ENCODE results near the gene ARFGAP3.
A peak's percentile ranks its signal among the peaks of the same experiment; 100 is the strongest.

ARFGAP3 gene

GRCh38 chr22:42860968-42861367 is 3.9 kb upstream of the ARFGAP3 start:
- Histone ChIP-seq H2AFZ (ENCODE audit: low read length) (no peak overlapping the region), H3K4me3 (ENCODE audit: low read length) (no peak overlapping the region), H3K27me3 (replicated peaks; ENCODE audit: insufficient read depth, low read length) (no peaks in the 10 kb centered on the region), H3K4me1 (ENCODE audit: low read length) (peaks cover 3% of the 10 kb centered on the region; the same call in 1 of the 2 replicates), H3K36me3 (replicated peaks; ENCODE audit: insufficient read depth, low read length) (no peaks in the 10 kb centered on the region), H3K9me3 (replicated peaks; ENCODE audit: insufficient read depth, low read length) (no peaks in the 10 kb centered on the region), H4K20me1 (ENCODE audit: insufficient read depth, low read length) (no peaks in the 10 kb centered on the region), H3K27ac (ENCODE audit: low read length) (no peak overlapping the region), H3K4me2 (ENCODE audit: low read depth, low read length) (no peak overlapping the region), H3K79me2 (ENCODE audit: low read length) (peaks cover 5% of the 10 kb centered on the region), H3K9me2 (replicated peaks; ENCODE audit: insufficient read depth, low read length) (no peaks in the 10 kb centered on the region), H3F3A (ENCODE audit: insufficient read depth, low read length) (no peaks in the 10 kb centered on the region), H3K9ac (ENCODE audit: low read length) (no peak overlapping the region)
- no peak for DNase-seq
- TF ChIP-seq EZH2phosphoT487 (IDR thresholded peaks at IDR 0.05; ENCODE audit: low read length), result no peak
- TF ChIP-seq, protein P1, sequence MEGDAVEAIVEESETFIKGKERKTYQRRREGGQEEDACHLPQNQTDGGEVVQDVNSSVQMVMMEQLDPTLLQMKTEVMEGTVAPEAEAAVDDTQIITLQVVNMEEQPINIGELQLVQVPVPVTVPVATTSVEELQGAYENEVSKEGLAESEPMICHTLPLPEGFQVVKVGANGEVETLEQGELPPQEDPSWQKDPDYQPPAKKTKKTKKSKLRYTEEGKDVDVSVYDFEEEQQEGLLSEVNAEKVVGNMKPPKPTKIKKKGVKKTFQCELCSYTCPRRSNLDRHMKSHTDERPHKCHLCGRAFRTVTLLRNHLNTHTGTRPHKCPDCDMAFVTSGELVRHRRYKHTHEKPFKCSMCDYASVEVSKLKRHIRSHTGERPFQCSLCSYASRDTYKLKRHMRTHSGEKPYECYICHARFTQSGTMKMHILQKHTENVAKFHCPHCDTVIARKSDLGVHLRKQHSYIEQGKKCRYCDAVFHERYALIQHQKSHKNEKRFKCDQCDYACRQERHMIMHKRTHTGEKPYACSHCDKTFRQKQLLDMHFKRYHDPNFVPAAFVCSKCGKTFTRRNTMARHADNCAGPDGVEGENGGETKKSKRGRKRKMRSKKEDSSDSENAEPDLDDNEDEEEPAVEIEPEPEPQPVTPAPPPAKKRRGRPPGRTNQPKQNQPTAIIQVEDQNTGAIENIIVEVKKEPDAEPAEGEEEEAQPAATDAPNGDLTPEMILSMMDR (IDR thresholded peaks at IDR 0.05; ENCODE audit: low read length), result no peak
- TF ChIP-seq EZH2 (optimal IDR thresholded peaks at IDR 0.05; ENCODE audit: low read depth, low read length), result no peak

GRCh38 chr22:42857845-42858481 is 890 bp upstream of the ARFGAP3 start:
- H4K20me1 ChIP-seq (ENCODE audit: insufficient read depth, low read length), result no peaks in the 10 kb centered on the region
- H3K4me3 ChIP-seq (ENCODE audit: low read length), result no peak overlapping the region
- no peak overlapping the region for H3K9ac ChIP-seq (ENCODE audit: low read length)
- no peak for DNase-seq
- TF ChIP-seq EZH2 (optimal IDR thresholded peaks at IDR 0.05; ENCODE audit: low read depth, low read length), result no peak
- TF ChIP-seq EZH2phosphoT487 (IDR thresholded peaks at IDR 0.05; ENCODE audit: low read length), result no peak
- H3K4me2 ChIP-seq (ENCODE audit: low read depth, low read length), result no peak overlapping the region
- H3K27me3 ChIP-seq (replicated peaks; ENCODE audit: insufficient read depth, low read length), result no peaks in the 10 kb centered on the region
- peaks cover 3% of the 10 kb centered on the region; the same call in 1 of the 2 replicates for H3K4me1 ChIP-seq (ENCODE audit: low read length)
- H3K9me2 ChIP-seq (replicated peaks; ENCODE audit: insufficient read depth, low read length), result no peaks in the 10 kb centered on the region
- peaks cover 36% of the 10 kb centered on the region for H3K79me2 ChIP-seq (ENCODE audit: low read length)
- no peak overlapping the region for H2AFZ ChIP-seq (ENCODE audit: low read length)
- H3K9me3 ChIP-seq (replicated peaks; ENCODE audit: insufficient read depth, low read length), result no peaks in the 10 kb centered on the region
- H3F3A ChIP-seq (ENCODE audit: insufficient read depth, low read length), result no peaks in the 10 kb centered on the region
- no peaks in the 10 kb centered on the region for H3K36me3 ChIP-seq (replicated peaks; ENCODE audit: insufficient read depth, low read length)
- H3K27ac ChIP-seq (ENCODE audit: low read length), result no peak overlapping the region

GRCh38 chr22:42856179-42856864 is 751 bp downstream of the ARFGAP3 start:
- no peaks in the 10 kb centered on the region for H3K36me3 ChIP-seq (replicated peaks; ENCODE audit: insufficient read depth, low read length)
- peak overlapping the region; percentile 96 for H3K4me3 ChIP-seq (ENCODE audit: low read length)
- H3K9ac ChIP-seq (ENCODE audit: low read length), result peak overlapping the region; percentile 98
- no peaks in the 10 kb centered on the region for H3K9me3 ChIP-seq (replicated peaks; ENCODE audit: insufficient read depth, low read length)
- H4K20me1 ChIP-seq (ENCODE audit: insufficient read depth, low read length), result no peaks in the 10 kb centered on the region
- no peak for TF ChIP-seq EZH2 (optimal IDR thresholded peaks at IDR 0.05; ENCODE audit: low read depth, low read length)
- TF ChIP-seq, protein P1 (IDR thresholded peaks at IDR 0.05; ENCODE audit: low read length), result no peak
- TF ChIP-seq EZH2phosphoT487 (IDR thresholded peaks at IDR 0.05; ENCODE audit: low read length), result no peak
- H3K4me2 ChIP-seq (ENCODE audit: low read depth, low read length), result peak overlapping the region; percentile 67
- no peaks in the 10 kb centered on the region for H3K9me2 ChIP-seq (replicated peaks; ENCODE audit: insufficient read depth, low read length)
- H3K4me1 ChIP-seq (ENCODE audit: low read length), result peaks cover 3% of the 10 kb centered on the region; the same call in 1 of the 2 replicates
- H3F3A ChIP-seq (ENCODE audit: insufficient read depth, low read length), result no peaks in the 10 kb centered on the region
- peak overlapping the region; percentile 73 for H2AFZ ChIP-seq (ENCODE audit: low read length)
- H3K27ac ChIP-seq (ENCODE audit: low read length), result peak overlapping the region; percentile 71; the same call in 1 of the 2 replicates
- H3K79me2 ChIP-seq (ENCODE audit: low read length), result peaks cover 51% of the 10 kb centered on the region
- DNase-seq, result peak; percentile 31
- no peaks in the 10 kb centered on the region for H3K27me3 ChIP-seq (replicated peaks; ENCODE audit: insufficient read depth, low read length)

All from MM.1S (cell line).